ENCODE measurements around the gene GDNF. TPM values are rescaled to one million over a fixed set of nuclear protein-coding genes. Genes with fewer than 3 reads are reported as not detected.

The GDNF gene
- polyA plus RNA-seq, 1 donor from 2014 or later: not detected

DNA sequence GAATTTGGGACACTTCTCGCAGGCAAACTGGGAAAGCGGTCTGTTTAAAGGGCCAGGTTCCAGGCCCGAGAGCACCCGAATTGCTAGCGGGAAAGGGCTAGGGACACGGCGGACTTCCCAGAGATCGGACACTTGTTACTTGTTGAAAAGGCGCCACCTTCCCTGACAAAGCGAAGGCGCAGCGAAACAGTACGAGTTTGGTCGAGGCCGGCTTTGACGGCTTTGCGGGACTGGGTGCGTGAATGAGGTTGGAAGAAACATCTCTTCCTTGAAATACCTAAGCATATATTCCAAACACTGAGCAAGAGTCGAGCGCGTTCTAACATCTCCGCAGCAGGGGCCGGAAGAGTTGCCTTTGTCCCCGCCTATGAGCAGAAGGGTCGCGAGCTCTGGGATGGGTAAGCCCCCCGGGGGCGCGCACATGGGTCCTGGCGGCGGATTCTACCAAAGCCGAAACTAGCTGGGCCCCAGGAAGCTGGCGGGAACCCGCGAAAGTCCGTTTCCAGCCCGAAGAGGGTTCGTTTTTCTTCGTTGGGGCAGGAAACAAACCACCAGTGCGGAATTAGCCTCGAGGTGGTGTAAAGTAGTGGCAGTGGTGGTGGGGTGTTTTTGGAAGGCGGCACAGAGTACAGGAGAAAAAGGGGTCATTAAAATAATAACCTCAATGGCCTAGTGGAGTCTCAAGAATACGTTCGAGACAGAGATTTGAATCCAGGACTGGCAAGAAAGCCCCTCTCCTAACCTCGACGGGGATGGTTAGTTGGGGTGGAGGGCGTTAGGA lies 1.5 kb downstream of the GDNF start:
- Mint-ChIP-seq H3K9me3 (no peaks in the 10 kb centered on the region), H3K27me3 (peaks cover 71% of the 10 kb centered on the region), H3K27ac (peak overlapping the region in 1 of 3 donors; percentile 11), H3K4me1 (peaks cover 5 to 17% (median 13%) of the 10 kb centered on the region in 3 donors), H3K4me3 (peak overlapping the region in 3 of 4 donors; percentile 1 to 55 (median 7)), H3K36me3 (no peaks in the 10 kb centered on the region)

DNA sequence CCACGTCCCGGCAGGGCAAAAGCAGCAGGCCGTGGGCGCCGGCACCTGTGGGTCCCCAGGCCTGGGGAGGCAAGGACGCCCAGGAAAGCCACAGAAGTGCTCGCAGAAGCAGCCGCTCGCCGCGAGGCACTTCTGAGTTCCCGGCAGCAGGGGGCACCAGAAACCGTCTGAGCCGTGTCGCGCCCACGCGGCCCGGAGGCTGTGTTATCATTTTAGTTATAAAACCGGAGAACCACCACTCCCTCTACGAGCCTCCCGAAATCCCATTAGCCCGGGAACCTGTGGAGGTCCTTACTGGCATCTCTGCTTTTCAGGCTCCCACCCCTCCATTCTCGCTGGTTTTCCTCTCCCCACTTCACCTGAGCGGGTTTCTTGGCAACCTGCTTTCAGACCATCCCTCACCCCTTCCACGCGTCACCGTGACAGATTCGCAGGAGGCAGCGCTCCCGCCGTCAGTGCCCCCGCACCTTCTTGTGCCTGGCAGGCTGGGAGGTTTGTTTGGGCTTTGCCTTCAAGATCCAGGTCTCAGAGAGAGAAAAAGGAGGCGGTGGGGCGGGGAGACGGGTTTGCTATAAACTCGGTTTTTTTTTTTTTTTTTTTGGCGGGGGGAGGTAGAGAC lies 2.3 kb downstream of the GDNF start:
- Mint-ChIP-seq H3K27me3 (peaks cover 72% of the 10 kb centered on the region), H3K4me1 (peaks cover 5 to 17% (median 13%) of the 10 kb centered on the region in 3 donors), H3K4me3 (peak overlapping the region; percentile 16 to 93 (median 30)), H3K9me3 (no peaks in the 10 kb centered on the region), H3K36me3 (no peaks in the 10 kb centered on the region), H3K27ac (peak overlapping the region in 1 of 3 donors; percentile 24)

DNA sequence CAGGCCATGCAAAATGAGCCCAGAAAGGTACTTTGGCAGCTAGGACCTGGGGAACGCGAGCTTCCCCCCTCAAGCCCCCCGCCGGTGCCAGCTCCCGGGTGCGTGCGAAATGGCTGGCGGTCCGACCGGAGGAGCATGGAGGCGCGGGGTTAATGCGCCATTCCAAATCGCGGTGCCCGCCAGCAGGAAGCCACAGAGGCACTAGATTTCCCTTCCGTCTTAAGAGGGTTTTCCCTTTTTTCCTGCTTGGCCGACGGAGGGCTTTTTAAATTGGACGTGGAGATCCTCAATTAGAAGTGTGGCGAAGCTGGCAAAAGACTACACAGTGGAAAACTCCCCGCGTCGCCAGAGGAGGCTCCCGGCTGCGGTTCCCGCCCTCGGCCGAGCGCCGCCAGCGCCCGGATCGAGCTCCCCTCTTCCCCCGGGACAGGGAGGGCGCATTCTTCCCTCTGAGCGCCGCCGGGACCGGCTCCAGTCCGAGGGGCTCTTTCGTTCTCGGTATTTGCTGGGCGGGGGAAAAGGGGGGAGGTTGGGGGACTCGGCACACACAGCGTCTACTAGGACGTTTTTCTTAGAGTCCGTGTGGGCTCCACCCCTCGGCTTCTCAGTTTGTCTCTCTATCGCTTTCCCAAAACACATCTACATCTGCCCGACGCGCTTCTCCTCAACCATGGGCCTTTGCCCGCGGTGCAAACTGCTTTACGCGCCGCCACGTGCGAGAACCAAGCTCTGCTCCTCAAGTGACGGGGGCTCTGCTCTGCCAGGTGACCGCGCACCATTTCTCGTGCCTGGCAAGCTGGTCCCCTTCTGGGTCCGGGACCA lies 3.0 kb downstream of the GDNF start:
- Mint-ChIP-seq H3K27me3 (peaks cover 70% of the 10 kb centered on the region), H3K4me1 (peaks cover 5 to 17% (median 13%) of the 10 kb centered on the region in 3 donors), H3K4me3 (peak overlapping the region; percentile 16 to 38 (median 20)), H3K27ac (no peak overlapping the region), H3K9me3 (no peaks in the 10 kb centered on the region), H3K36me3 (no peaks in the 10 kb centered on the region)

DNA sequence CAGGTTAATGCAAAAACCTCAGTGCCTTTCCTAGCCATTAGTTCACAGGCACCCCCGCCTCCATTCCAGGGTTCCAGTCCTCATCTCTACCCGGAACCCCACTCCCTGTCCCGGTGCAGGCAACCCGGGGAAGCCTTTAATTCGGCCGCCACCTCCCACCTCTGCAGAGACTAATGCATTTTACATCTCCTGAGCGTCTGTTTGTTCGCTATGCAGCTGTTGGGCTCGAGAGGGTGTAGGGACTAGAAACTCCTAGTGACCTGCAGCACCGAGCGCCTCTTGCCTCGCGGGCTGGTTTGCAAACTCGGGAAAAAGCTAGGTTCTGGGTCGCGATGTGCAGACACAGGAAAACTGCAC lies 3.6 kb downstream of the GDNF start:
- H3K27me3 Mint-ChIP-seq: peaks cover 67% of the 10 kb centered on the region
- H3K9me3 Mint-ChIP-seq: no peaks in the 10 kb centered on the region

DNA sequence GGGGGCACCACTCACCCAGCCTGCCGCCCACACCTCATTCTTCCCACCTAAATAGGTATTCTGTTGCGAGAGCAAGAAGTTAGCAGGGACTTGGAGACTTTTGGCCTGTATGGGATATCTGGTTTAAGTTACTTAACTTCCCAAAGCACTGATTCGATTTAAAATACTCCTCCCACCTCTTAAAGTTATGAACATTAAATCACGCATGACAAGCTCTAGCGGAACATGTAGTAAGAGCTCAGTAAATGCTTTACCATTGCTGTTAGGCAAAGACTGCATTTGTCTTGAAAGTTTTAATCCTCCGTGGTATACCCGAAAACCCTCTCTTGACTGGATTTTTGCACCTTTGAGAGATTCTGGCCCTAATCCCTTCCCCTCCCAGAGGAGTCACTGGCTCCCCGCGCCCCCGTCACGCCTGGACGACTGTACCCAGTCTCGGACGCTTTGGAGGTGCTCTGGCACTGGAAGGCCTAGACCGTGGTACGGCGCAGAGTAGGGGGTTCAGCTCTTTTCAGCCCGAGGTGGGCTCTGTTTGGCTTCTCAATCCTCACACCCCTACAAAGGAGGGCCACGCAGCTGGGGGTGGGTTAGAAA lies 4.4 kb downstream of the GDNF start:
- Mint-ChIP-seq H3K27me3 (peaks cover 62% of the 10 kb centered on the region), H3K36me3 (no peaks in the 10 kb centered on the region), H3K4me3 (no peak overlapping the region), H3K4me1 (peaks cover 5 to 17% (median 6%) of the 10 kb centered on the region in 3 donors), H3K27ac (no peak overlapping the region), H3K9me3 (no peaks in the 10 kb centered on the region)

More for the DNA sequence above, 3.6 kb downstream of the GDNF start:
- Mint-ChIP-seq H3K4me3 (peak overlapping the region in 1 of 4 donors; percentile 39), H3K4me1 (peaks cover 5 to 17% (median 11%) of the 10 kb centered on the region in 3 donors), H3K27ac (no peak overlapping the region), H3K36me3 (no peaks in the 10 kb centered on the region)

DNA sequence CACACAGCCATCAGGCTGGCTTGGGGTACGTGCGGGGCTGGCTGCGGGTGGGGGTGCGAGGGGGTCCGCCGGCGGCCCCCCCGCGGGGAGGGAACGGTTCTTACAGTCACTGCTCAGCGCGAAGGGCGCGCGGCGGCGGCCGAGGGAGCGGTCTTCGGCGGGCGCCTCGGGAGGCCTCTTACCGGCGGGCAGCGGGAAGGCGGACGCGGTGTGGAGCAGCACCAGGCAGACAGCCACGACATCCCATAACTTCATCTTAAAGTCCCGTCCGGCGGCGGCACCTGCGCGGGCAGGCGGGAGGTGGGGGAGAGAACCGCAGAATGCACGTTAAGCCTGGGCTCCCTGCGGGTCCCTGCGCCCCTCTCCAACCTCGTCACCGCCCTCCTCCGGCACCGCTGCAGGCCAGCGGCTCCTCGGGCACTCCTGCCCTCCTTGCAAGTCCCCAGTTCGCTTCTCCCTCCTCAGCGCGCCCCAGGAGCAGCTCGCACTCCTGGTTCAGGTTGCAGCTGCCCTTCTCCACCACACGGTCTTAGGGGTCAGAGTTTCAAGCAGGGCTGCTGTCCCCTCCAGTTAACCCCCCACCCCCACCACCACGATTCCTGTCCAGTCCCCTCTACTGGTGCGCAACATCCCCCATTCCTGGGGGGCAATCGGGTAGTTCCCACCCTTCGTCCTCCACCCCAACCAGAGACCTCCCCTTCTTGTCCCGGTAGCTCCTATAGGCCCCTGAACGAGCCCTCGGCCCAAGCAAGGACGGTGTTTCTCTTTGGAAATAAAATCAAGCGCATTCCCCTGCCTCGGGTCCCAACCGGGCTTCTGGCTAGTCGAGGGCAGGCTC lies 5.1 kb downstream of the GDNF start:
- H3K9me3 Mint-ChIP-seq: no peaks in the 10 kb centered on the region
- peak overlapping the region in 1 of 4 donors; percentile 37 for H3K4me3 Mint-ChIP-seq
- peaks cover 5 to 17% (median 6%) of the 10 kb centered on the region in 3 donors for H3K4me1 Mint-ChIP-seq
- no peaks in the 10 kb centered on the region for H3K36me3 Mint-ChIP-seq
- H3K27me3 Mint-ChIP-seq: peaks cover 61% of the 10 kb centered on the region
- H3K27ac Mint-ChIP-seq: no peak overlapping the region

DNA sequence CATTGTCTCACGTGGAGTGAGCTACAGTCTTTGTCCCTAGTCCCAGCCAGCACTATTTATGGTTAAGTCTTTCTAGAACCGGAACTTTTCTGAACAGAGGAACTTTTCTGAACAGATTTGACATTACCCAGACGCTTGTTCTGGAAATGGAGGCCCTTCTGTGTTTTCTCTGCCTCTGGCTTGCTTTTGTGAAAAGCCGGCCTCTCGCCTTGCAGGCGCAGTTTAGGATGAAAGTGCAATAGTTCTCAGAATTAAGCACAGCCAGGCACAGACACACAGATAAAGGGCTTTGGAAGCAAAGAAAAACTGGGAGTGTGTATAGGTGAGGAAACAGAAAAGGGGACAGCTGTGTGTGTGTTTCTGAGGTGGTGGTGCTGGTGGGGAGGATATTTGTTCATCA lies 5.9 kb downstream of the GDNF start:
- peaks cover 60% of the 10 kb centered on the region for H3K27me3 Mint-ChIP-seq
- H3K9me3 Mint-ChIP-seq: no peaks in the 10 kb centered on the region
- no peak overlapping the region for H3K27ac Mint-ChIP-seq
- H3K4me1 Mint-ChIP-seq: peaks cover 5 to 14% (median 6%) of the 10 kb centered on the region in 3 donors
- H3K36me3 Mint-ChIP-seq: no peaks in the 10 kb centered on the region
- H3K4me3 Mint-ChIP-seq: no peak overlapping the region

DNA sequence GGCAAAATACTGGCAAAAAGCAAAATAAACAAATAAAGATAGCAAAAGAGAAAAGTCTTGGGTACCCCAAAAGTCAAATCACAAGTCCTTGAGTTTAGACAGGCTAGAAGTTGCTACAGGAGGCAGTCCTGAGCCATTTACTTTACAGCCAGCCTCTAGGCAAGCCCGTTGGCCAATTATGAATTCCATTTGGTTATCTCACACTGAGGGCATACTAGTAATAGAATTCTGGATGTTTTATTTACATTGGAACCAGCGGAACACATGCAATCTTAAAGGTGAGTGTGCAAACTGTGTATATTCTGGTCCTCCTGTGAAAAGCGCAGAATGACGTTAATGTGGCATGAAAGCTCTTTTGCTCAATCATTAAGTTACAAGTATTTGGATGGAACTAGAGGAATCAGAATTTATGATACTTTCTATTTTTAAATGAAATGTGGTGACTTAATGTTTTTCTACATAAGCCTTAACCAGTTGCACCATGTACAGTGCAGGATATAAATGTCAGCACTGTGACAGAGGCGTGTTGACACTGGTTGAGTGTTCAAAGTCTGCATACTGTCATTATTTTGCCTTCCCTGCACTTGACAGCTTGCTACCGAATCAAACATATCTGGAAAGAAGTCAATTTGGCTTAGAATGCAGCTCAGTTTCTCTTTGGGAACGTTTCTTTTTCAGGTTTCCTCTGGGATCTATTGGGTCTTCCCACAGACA lies 7.9 kb downstream of the GDNF start:
- Mint-ChIP-seq H3K27me3 (peaks cover 42% of the 10 kb centered on the region), H3K4me3 (no peak overlapping the region), H3K36me3 (no peaks in the 10 kb centered on the region), H3K9me3 (no peaks in the 10 kb centered on the region), H3K27ac (no peak overlapping the region), H3K4me1 (peaks cover 0 to 2% (median under 1%) of the 10 kb centered on the region in 3 donors)

DNA sequence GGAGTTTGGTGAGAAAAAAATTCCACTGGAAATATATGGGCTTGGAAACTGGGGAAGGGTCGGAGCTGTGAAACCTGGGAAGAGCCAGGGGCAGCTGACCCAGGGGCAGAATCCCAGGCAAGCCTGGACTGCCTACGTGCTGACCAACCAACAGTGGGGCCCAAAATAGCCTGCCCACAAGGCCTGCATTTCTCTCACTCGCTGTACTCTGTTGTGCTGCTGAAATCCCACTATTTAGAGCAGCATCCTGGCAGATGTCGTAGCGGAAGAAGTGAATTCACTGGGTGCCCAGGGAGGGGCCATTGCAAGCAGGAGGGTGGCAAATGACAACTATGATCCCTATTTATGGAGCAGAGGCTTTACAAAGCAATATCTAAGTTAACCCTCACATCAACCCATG lies 9.5 kb downstream of the GDNF start:
- peaks cover 31% of the 10 kb centered on the region for H3K27me3 Mint-ChIP-seq
- no peak overlapping the region for H3K27ac Mint-ChIP-seq
- H3K9me3 Mint-ChIP-seq: no peaks in the 10 kb centered on the region
- no peaks in the 10 kb centered on the region for H3K36me3 Mint-ChIP-seq
- peaks cover 0 to 2% (median 0%) of the 10 kb centered on the region in 3 donors for H3K4me1 Mint-ChIP-seq
- no peak overlapping the region for H3K4me3 Mint-ChIP-seq

DNA sequence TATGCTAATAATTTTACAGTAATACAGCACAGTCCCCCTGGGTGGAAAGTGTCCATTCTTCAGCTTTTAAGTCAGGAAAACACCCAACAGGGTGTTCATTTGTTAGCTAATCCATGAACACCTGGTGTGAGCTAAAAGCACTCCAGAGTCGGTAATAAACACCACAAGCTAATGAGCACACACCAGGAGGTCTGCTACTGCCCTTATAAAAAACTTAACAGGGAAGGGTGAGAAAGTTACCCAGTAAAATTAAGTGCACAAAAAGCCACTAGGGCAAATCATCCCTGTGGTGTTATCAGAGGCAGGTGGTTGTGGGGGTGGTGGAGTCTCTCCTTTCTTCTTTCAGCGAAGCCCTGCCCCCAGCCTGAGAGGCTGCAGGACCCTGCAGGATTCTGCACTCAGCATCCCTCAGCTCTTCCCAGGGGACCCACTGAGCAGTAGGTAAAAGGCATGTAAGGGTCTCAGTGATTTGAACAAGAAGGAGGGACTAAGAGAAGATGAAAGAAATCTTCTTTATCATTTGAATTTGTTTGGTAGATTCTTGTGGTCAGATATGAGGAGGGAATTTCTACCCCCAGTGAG lies 14.4 kb downstream of the GDNF start:
- Mint-ChIP-seq H3K4me3 (no peak overlapping the region), H3K9me3 (peaks cover 0 to 2% (median 0%) of the 10 kb centered on the region in 3 donors), H3K4me1 (no peaks in the 10 kb centered on the region), H3K27me3 (peaks cover 9% of the 10 kb centered on the region), H3K27ac (no peak overlapping the region), H3K36me3 (no peaks in the 10 kb centered on the region)

DNA sequence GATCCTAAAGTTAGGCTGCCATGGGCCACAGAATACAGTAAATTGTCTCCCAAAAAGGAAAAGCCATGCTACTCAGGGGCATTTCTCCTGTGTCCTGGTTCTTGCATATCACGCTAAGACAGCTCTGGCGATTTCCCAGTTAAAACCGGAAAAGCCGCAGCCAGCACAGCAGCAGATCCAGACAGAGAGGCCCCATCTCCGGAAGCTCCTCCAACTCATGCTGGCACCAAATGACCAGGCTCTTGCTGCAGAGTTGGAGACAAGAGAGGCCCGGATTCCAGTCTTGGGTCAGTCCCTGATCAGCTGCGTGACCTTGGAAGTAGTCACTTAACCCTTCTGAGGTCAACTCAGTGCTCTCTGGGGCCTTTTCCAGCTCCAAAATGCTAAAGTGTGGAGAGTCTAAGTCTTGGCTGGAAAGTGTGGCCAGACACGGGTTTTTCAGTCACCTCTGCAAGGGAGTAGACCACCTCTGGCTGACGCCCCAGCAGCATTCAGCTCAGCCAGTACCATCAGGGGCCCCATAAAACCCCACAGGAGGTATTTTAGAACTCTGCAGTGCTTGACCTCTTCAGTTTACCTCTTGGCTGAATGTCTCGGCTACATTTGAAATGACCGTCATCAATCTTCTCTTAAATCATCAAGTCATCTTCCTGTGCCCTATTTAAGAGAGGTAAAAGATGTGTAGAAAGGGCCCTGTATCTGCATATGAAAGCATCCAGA lies 16.2 kb downstream of the GDNF start:
- Mint-ChIP-seq H3K4me3 (no peak overlapping the region), H3K4me1 (no peaks in the 10 kb centered on the region), H3K36me3 (peaks cover 1% of the 10 kb centered on the region), H3K27me3 (peaks cover 5% of the 10 kb centered on the region), H3K9me3 (peaks cover 0 to 2% (median 0%) of the 10 kb centered on the region in 3 donors), H3K27ac (no peak overlapping the region)

DNA sequence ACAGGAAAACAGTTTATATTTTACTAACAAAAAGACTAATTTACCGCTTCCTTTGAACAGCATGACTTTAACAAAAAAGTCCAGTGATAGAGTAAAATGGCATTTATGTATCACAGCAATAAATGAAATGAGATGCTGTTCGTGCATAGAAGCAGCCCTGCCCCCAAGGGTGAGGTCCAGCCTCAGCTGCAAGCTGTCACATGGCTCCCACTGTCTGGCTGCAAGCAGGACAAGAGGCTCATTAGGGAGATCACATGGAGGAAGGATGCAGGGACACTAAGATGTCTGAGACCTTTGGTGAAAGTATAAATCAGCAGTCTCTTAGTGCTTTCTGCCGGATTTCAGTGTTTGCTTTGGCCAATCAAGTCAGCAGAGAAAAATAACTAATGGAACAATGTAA lies 23.0 kb downstream of the GDNF start:
- Mint-ChIP-seq H3K4me3 (no peak overlapping the region), H3K36me3 (peaks cover 1% of the 10 kb centered on the region), H3K9me3 (peaks cover 0 to 2% (median 0%) of the 10 kb centered on the region in 3 donors), H3K27ac (no peak overlapping the region), H3K27me3 (peaks cover 13% of the 10 kb centered on the region), H3K4me1 (no peaks in the 10 kb centered on the region)

DNA sequence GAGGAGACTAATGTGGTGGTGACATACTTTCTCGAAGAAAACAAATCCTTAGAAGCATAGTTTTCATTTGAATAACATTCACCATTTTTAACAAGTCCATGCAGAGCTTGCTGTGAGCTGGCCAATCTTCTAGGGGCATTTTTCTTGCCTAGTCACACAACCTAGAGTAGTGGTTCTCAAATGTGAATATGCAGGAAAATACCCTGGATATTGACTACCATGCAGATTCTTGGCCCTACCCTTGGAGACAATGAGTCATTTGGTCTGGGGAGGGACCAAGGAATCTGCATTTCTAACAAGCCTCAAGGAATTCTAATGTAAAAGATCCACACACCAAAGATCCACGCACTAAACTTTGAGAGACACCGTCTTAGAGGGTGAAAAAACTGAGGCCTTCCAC lies 23.5 kb downstream of the GDNF start:
- peaks cover 13% of the 10 kb centered on the region for H3K27me3 Mint-ChIP-seq
- no peak overlapping the region for H3K4me3 Mint-ChIP-seq
- peaks cover 0 to 2% (median 0%) of the 10 kb centered on the region in 3 donors for H3K9me3 Mint-ChIP-seq
- peaks cover 1% of the 10 kb centered on the region for H3K36me3 Mint-ChIP-seq
- H3K27ac Mint-ChIP-seq: no peak overlapping the region
- H3K4me1 Mint-ChIP-seq: no peaks in the 10 kb centered on the region
